ENCODE data around the gene GRAMD1A. TPM values are rescaled to one million over a fixed set of nuclear protein-coding genes. Genes with fewer than 3 reads are reported as not detected.

GRAMD1A gene
- total RNA-seq, 1 experiment from 2014 or later = 125 TPM

DNA sequence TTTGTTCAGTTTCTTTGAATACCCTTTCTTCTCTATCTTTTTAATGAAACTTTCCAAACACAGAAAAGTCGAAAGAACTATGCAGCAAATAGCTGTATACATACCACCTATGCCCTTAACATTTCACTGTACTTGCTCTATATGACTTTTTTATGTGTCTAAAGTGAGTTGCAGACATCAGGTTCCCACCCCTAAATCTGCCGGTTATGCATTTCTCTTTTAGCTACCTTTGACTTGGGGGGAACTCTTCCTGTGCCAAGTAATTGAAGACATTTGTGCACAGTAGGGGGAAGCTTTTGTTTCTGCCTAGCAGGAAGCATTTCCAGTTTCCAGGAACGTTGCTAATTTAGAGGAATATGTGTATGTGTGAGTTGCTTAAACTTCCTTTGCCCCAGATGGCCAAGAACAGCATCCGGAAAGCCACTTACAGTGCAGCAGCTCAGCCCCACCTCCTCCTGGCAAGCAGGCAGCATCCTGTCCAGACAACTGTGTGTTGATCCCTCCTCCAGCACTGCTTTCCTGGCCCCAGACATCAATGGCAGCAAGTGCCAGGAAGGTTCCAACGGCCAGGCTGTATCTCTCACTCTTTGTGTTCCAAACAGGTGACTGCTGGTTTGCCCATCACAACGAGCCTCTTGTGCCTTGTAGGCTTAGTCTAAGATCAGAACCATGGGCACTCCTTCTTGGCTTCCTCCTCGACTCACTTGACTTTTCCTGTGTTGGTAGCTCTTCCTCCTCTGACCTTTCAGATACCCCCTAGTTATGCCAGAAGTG, 14.7 kb upstream of the GRAMD1A start:
- Histone ChIP-seq H3K23ac (ENCODE audit: insufficient read length, low read depth, low read length) (no peak overlapping the region), H3K23me2 (ENCODE audit: insufficient read length, low read depth, low read length, poor library complexity, severe bottlenecking) (no peaks in the 10 kb centered on the region), H2BK12ac (ENCODE audit: insufficient read length, low read depth, low read length) (no peak overlapping the region), H3K9me3 (ENCODE audit: control insufficient read depth, low read depth, low read length) (no peaks in the 10 kb centered on the region), H3K18ac (ENCODE audit: insufficient read length, low read depth, low read length) (peak overlapping the region; percentile 23), H3T11ph (ENCODE audit: low read length) (no peak overlapping the region), H2AFZ (ENCODE audit: low read length) (no peak overlapping the region), H2BK5ac (ENCODE audit: insufficient read length, low read length) (no peak overlapping the region), H3K27me3 (ENCODE audit: insufficient read depth, low read length) (no peaks in the 10 kb centered on the region), H3K79me2 (ENCODE audit: insufficient read depth, low read length) (no peaks in the 10 kb centered on the region), H4K8ac (replicated peaks; ENCODE audit: insufficient read length, low read depth, low read length) (no peak overlapping the region), H3K79me1 (ENCODE audit: insufficient read depth, low read depth, low read length, poor library complexity, severe bottlenecking) (no peaks in the 10 kb centered on the region), H3K4ac (ENCODE audit: low read depth, low read length) (no peak overlapping the region), H4K91ac (ENCODE audit: insufficient read length, low read depth, low read length) (no peak overlapping the region), H3K27ac (ENCODE audit: insufficient read length, low read depth, low read length) (no peak overlapping the region), H3K9ac (ENCODE audit: extremely low read depth, insufficient read length, low read length) (no peak overlapping the region), H4K20me1 (ENCODE audit: control insufficient read depth, insufficient read depth, insufficient read length) (no peaks in the 10 kb centered on the region), H2BK20ac (ENCODE audit: low read depth, low read length, poor library complexity, severe bottlenecking) (no peak overlapping the region), H3K4me2 (ENCODE audit: insufficient read depth, insufficient read length, low read length) (no peak overlapping the region), H2BK120ac (ENCODE audit: low read depth, low read length, poor library complexity, severe bottlenecking) (no peak overlapping the region), H3K4me1 (ENCODE audit: insufficient read depth, low read length) (peaks cover 5% of the 10 kb centered on the region; the same call in 1 of the 2 replicates), H2AK5ac (ENCODE audit: insufficient read length, low read length) (no peak overlapping the region), H3K56ac (ENCODE audit: insufficient read length, low read depth, low read length) (no peak overlapping the region), H4K5ac (ENCODE audit: insufficient read length, low read depth, low read length) (no peak overlapping the region), H2BK15ac (ENCODE audit: low read depth, low read length) (no peak overlapping the region), H3K14ac (ENCODE audit: insufficient read depth, low read length) (no peak overlapping the region)
- WGBS (ENCODE audit: extremely low coverage, insufficient read length, low lambda C conversion rate) = no CpG with 5 or more reads among the region's 7 CpGs
- H3K27ac Mint-ChIP-seq = peak overlapping the region; percentile 8 to 45 (median 11); a peak in 3 of 7 replicates
- H3K36me3 Mint-ChIP-seq (ENCODE audit: insufficient read depth in 1 of 3, low read depth in 3 of 3) = peaks cover 0 to 5% (median 0%) of the 10 kb centered on the region in 3 experiments; a peak in 3 of 7 replicates
- H3K4me3 Mint-ChIP-seq = peak overlapping the region in 1 of 2 experiments; percentile 35; a peak in 2 of 5 replicates
- no peaks in the 10 kb centered on the region; the same call in 1 of the 2 replicates for H3K27me3 Mint-ChIP-seq (ENCODE audit: low read depth)
- DNase-seq = peak; percentile 67
- H3K9me3 Mint-ChIP-seq = peaks cover 4 to 10% of the 10 kb centered on the region in 2 experiments; a peak in 4 of 5 replicates
- peaks cover 9% of the 10 kb centered on the region in 2 experiments for H3K4me1 Mint-ChIP-seq
- TF ChIP-seq, protein P1, sequence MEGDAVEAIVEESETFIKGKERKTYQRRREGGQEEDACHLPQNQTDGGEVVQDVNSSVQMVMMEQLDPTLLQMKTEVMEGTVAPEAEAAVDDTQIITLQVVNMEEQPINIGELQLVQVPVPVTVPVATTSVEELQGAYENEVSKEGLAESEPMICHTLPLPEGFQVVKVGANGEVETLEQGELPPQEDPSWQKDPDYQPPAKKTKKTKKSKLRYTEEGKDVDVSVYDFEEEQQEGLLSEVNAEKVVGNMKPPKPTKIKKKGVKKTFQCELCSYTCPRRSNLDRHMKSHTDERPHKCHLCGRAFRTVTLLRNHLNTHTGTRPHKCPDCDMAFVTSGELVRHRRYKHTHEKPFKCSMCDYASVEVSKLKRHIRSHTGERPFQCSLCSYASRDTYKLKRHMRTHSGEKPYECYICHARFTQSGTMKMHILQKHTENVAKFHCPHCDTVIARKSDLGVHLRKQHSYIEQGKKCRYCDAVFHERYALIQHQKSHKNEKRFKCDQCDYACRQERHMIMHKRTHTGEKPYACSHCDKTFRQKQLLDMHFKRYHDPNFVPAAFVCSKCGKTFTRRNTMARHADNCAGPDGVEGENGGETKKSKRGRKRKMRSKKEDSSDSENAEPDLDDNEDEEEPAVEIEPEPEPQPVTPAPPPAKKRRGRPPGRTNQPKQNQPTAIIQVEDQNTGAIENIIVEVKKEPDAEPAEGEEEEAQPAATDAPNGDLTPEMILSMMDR (conservative IDR thresholded peaks at IDR 0.05) = no peak
